ENCODE data around the gene TRIM2. TPM values are rescaled to one million over a fixed set of nuclear protein-coding genes. Genes with fewer than 3 reads are reported as not detected.
A peak's percentile ranks its signal among the peaks of the same experiment; 100 is the strongest.

The TRIM2 gene
- total RNA-seq, 1 experiment from 2014 or later: 49.6 TPM

- no peak overlapping the region for H3K27ac Mint-ChIP-seq (ENCODE audit: unreplicated experiment)
- no peaks in the 10 kb centered on the region for H3K36me3 Mint-ChIP-seq (ENCODE audit: insufficient read depth, unreplicated experiment)
- no peaks in the 10 kb centered on the region for H3K27me3 Mint-ChIP-seq (ENCODE audit: unreplicated experiment)
- no peak overlapping the region for H3K4me3 Mint-ChIP-seq (ENCODE audit: low read depth, unreplicated experiment)
- intact Hi-C loops (cut with micrococcal nuclease; ENCODE audit: unreplicated experiment): no loop called here
- CTCF ChIA-PET: no interaction called here
- H3K9me3 Mint-ChIP-seq (ENCODE audit: low read depth, unreplicated experiment): no peaks in the 10 kb centered on the region
- H3K4me1 Mint-ChIP-seq (ENCODE audit: low read depth, unreplicated experiment): no peaks in the 10 kb centered on the region
- TF ChIP-seq CTCF (IDR thresholded peaks at IDR 0.05; ENCODE audit: unreplicated experiment): no peak
- DNase-seq: no peak
- no TSS peak for BruUV-seq (replicated peaks)
Observed at GRCh38 chr4:153283260-153283659, 79.0 kb downstream of the TRIM2 start.

- H3K4me1 Mint-ChIP-seq (ENCODE audit: low read depth, unreplicated experiment): peaks cover 8% of the 10 kb centered on the region
- peaks cover 3% of the 10 kb centered on the region for H3K9me3 Mint-ChIP-seq (ENCODE audit: low read depth, unreplicated experiment)
- peaks cover 5% of the 10 kb centered on the region for H3K36me3 Mint-ChIP-seq (ENCODE audit: insufficient read depth, unreplicated experiment)
- no peak overlapping the region for H3K4me3 Mint-ChIP-seq (ENCODE audit: low read depth, unreplicated experiment)
- DNase-seq: no peak
- no peak overlapping the region for H3K27ac Mint-ChIP-seq (ENCODE audit: unreplicated experiment)
- CTCF ChIA-PET: no interaction called here
- intact Hi-C loops (cut with micrococcal nuclease; ENCODE audit: unreplicated experiment): no loop called here
- H3K27me3 Mint-ChIP-seq (ENCODE audit: unreplicated experiment): no peaks in the 10 kb centered on the region
- TF ChIP-seq CTCF (IDR thresholded peaks at IDR 0.05; ENCODE audit: unreplicated experiment): no peak
- BruUV-seq (replicated peaks): no TSS peak
Observed at GRCh38 chr4:153290134-153290533, 85.9 kb downstream of the TRIM2 start.

- intact Hi-C loops (cut with micrococcal nuclease; ENCODE audit: unreplicated experiment): no loop called here
- no peaks in the 10 kb centered on the region for H3K27me3 Mint-ChIP-seq (ENCODE audit: unreplicated experiment)
Observed at GRCh38 chr4:153291562-153291961, 87.3 kb downstream of the TRIM2 start.

GRCh38 chr4:153292897-153293741, 88.9 kb downstream of the TRIM2 start:
- H3K27ac Mint-ChIP-seq (ENCODE audit: unreplicated experiment): peak overlapping the region; percentile 77
- no peak for TF ChIP-seq CTCF (IDR thresholded peaks at IDR 0.05; ENCODE audit: unreplicated experiment)
- DNase-seq: no peak
- no peaks in the 10 kb centered on the region for H3K27me3 Mint-ChIP-seq (ENCODE audit: unreplicated experiment)
- H3K9me3 Mint-ChIP-seq (ENCODE audit: low read depth, unreplicated experiment): peaks cover 3% of the 10 kb centered on the region
- peaks cover 10% of the 10 kb centered on the region for H3K36me3 Mint-ChIP-seq (ENCODE audit: insufficient read depth, unreplicated experiment)
- no TSS peak for BruUV-seq (replicated peaks)
- intact Hi-C loops (cut with micrococcal nuclease; ENCODE audit: unreplicated experiment): no loop called here
- peaks cover 8% of the 10 kb centered on the region for H3K4me1 Mint-ChIP-seq (ENCODE audit: low read depth, unreplicated experiment)
- CTCF ChIA-PET: interaction anchor here (0.7 kb wide), 1 partner anchor 13 kb away, joined by 5 read pairs; no protein-coding TSS in a partner anchor
- H3K4me3 Mint-ChIP-seq (ENCODE audit: low read depth, unreplicated experiment): no peak overlapping the region

More at GRCh38 chr4:153291562-153291961, 87.3 kb downstream of the TRIM2 start:
- peaks cover 10% of the 10 kb centered on the region for H3K36me3 Mint-ChIP-seq (ENCODE audit: insufficient read depth, unreplicated experiment)
- no TSS peak for BruUV-seq (replicated peaks)
- CTCF ChIA-PET: no interaction called here
- no peak for TF ChIP-seq CTCF (IDR thresholded peaks at IDR 0.05; ENCODE audit: unreplicated experiment)
- H3K4me3 Mint-ChIP-seq (ENCODE audit: low read depth, unreplicated experiment): no peak overlapping the region
- no peak overlapping the region for H3K27ac Mint-ChIP-seq (ENCODE audit: unreplicated experiment)
- peaks cover 3% of the 10 kb centered on the region for H3K9me3 Mint-ChIP-seq (ENCODE audit: low read depth, unreplicated experiment)
- peaks cover 8% of the 10 kb centered on the region for H3K4me1 Mint-ChIP-seq (ENCODE audit: low read depth, unreplicated experiment)
- DNase-seq: no peak
